Endothelial cell of hepatic sinusoid (primary cell): ENCODE data around the gene DBNL.
"Not testable (repeated sequence)": the region's sequence is repeated elsewhere in the genome, so short reads cannot be mapped to it uniquely, and the experiment has no call there.

Experiments
- in situ Hi-C: cut with HindIII; loops from 2 replicates; pipeline ENCODE4 v1.10.0; 2017; ENCODE audit warnings: low sequenced_read_pairs

Gene DBNL

GRCh38 chr7:44044315-44045225 is at the start of gene DBNL:
DBNL (plus strand) TSS chr7:44044702; CDS start chr7:44044738, 36 bp downstream.
- in situ Hi-C loops, result no loop called here

GRCh38 chr7:43997532-43997931 is 47.0 kb upstream of the DBNL start, which contains the start of gene SPDYE1:
SPDYE1 (plus strand) TSS chr7:43997897; CDS start chr7:43999950, 2,053 bp downstream.
- in situ Hi-C loops, result not testable (repeated sequence)

- in situ Hi-C loops, result not testable (repeated sequence)
These were observed 32.4 kb upstream of the DBNL start for GRCh38 chr7:44012081-44012480.

GRCh38 chr7:44015090-44015489 is 29.4 kb upstream of the DBNL start:
- in situ Hi-C loops, result not testable (repeated sequence)

GRCh38 chr7:44018857-44019807 is 25.4 kb upstream of the DBNL start:
- in situ Hi-C loops, result not testable (repeated sequence)

DNA sequence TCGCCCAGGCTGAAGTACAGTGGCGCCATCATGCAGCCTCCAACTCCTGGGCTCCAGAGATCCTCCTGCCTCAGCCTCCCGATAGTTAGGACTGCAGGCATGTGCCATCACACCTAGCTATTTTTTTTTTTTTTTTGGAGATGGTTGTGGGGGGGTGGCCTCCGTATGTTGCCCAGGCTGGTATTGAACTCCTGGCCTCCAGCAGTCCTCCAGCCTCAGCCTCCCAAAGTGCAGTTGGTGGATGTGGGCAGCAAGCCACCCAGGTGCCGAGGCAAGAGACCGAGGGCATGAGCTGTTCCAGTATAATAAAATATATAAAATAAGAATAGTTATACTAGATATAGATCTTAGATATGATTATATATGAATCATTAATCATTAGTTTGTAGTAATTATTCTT is 24.7 kb upstream of the DBNL start:
- in situ Hi-C loops, result not testable (repeated sequence)

- in situ Hi-C loops, result not testable (repeated sequence)
These were observed 22.4 kb upstream of the DBNL start for GRCh38 chr7:44022069-44022468.

- in situ Hi-C loops, result not testable (repeated sequence)
These were observed 21.6 kb upstream of the DBNL start for GRCh38 chr7:44022796-44023467.

GRCh38 chr7:44029433-44029832 is 15.1 kb upstream of the DBNL start:
- in situ Hi-C loops, result not testable (repeated sequence)

DNA sequence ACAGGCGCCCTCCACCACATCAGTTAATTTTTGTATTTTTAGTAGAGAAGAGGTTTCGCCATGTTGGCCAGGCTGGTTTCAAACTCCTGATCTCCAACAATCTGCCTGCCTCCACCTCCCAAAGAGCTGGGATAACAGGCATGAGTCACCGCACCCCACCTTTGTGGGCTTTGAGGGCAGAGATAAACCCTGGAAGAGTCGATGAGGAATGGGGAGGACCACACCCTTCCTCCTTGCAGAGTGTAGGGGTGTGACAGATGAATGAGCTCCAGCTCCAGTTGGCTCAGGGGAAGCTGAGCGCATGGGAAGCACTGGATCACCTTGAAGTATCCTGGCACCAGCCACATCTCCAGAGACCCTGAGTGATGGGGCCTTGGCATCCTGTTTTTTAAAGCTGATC is 14.5 kb upstream of the DBNL start:
- in situ Hi-C loops, result not testable (repeated sequence)

GRCh38 chr7:44031319-44031718 is 13.2 kb upstream of the DBNL start:
- in situ Hi-C loops, result not testable (repeated sequence)

DNA sequence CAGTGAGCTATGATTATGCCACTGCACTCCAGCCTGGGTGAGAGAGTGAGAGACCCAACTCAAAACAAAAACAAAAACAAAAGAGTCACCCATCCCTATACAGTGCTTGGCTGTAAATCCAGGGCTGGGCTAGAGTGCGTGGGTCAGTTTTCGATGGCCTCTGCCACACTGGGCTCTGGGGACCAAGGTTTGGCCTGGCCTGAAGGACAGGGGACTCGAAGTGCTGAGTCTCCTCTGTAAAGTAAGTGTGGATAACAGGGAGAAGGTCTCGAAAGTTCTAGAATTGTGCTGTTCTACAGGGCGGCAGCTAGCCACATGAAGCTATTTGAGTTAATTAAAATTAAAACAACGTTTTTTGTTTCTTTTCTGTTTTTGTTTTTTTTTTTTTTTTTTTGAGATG is 12.5 kb upstream of the DBNL start:
- in situ Hi-C loops, result not testable (repeated sequence)

GRCh38 chr7:44033971-44034844 is 10.3 kb upstream of the DBNL start:
- in situ Hi-C loops, result not testable (repeated sequence)

DNA sequence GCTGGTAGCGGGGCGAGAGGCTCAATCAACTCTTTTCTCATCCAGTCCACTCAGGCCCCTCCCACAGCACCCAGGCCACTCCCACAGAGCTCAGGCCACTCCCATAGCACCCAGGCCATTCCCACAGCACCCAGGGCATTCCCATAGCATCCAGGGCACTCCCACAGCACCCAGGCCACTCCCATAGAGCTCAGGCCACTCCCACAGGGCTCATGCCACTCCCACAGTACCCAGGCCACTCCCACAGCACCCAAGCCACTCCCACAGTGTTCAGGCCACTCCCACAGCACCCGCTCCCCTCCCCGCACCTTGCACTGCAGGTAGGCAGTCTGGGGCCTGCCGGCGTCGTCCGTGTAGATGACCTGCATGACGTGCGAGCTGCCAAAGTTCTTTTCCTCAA is 8.1 kb upstream of the DBNL start:
- in situ Hi-C loops, result not testable (repeated sequence)

- in situ Hi-C loops, result not testable (repeated sequence)
These were observed 6.6 kb upstream of the DBNL start for GRCh38 chr7:44037951-44038350.

GRCh38 chr7:44038553-44038952 is 5.9 kb upstream of the DBNL start:
- in situ Hi-C loops, result not testable (repeated sequence)

- in situ Hi-C loops, result not testable (repeated sequence)
These were observed 5.4 kb upstream of the DBNL start for GRCh38 chr7:44038961-44039558.

GRCh38 chr7:44039800-44040492 is 4.6 kb upstream of the DBNL start:
- in situ Hi-C loops, result not testable (repeated sequence)

DNA sequence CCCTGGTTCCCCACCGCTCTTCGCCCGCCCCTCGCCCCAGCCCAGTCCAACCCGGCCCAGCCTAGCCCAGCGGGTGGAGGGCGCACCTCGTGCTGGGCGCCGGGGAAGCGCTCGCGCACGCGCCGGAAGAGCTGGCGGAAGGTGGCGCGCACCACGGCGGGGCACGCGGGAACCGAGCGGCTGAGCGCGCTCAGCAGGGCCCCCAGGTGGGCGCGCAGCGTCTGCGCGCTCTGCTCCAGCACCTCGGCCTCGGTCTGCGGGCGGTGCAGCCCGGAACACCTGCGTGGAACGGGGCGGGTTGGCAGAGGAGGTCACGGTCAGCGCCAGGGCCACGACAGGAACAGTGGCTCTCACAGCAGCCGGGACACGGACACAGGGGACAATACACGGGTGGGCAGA is 4.0 kb upstream of the DBNL start:
- in situ Hi-C loops, result not testable (repeated sequence)
